Renal cortex interstitium (tissue), 11 donors: Measurements from ENCODE around the gene AQP6. TPM values are rescaled to one million over a fixed set of nuclear protein-coding genes. Genes with fewer than 3 reads are reported as not detected.
"Not testable (repeated sequence)": the region's sequence is repeated elsewhere in the genome, so short reads cannot be mapped to it uniquely, and the experiment has no call there.

Experiments used
- DNase-seq, 11 donors: peaks; one replicate each; pipeline ENCODE4 v3.0.0-alpha.2; 2013; ENCODE audit warnings: low read depth in 9 of 11, low spot score in 4 of 11; ENCODE audit errors: extremely low read depth in 1 of 11
- polyA plus RNA-seq, 3 donors: library from polyadenylated mRNA; unstranded; fragments of 120-200 nt; gene quantifications; one replicate each; pipeline ENCODE4 v1.2.1, GENCODE V29; 2013; ENCODE audit not compliant: insufficient read length in 3 of 3

Gene AQP6
- polyA plus RNA-seq, 3 donors: 16.1 to 27.6 (median 23.1) TPM

GRCh38 chr12:49979791-49980190 lies 7.0 kb downstream of the AQP6 start:
- DNase-seq: no peak

GRCh38 chr12:49980501-49981349 lies 8.0 kb downstream of the AQP6 start:
- DNase-seq: no peak

DNA sequence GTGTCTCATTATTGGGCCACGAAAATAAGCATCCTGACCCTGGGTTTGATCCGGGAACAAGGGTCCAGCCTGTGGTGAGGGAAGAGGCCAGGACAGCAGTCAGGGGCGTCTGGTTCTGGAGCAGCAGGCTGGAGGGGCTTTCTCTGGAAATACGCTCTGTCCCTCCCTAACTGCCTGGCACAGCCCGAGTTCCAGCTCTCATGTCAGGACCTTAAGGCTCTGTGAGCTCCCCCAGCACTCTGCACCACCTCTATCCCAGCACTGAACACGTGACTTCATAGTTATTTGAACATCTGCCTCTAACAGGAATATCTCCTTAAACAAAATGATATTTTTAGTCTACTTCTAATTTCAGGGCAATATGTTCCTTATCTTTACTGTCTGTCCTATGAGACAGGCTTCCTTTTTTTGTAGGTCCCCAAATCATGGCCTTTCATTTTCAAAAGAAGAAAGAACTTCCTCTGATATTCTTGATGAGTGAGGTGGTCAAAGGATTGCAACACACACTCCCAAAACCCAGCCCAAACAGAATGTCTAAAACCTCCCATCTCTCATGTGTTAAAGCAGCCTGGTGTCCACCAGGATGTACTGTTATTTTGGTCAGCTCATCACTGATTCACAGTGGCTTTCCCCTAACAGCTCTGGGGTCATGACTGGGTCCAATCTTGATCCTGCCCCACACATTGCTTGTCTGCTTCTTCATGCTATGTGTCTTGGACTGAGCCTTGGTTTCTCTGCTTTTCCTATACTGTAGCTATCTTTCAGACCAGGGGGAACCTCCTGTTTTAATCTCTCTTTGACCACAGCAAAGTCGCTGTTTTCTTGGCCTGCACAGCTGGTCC lies 9.7 kb downstream of the AQP6 start:
- no peak for DNase-seq

DNA sequence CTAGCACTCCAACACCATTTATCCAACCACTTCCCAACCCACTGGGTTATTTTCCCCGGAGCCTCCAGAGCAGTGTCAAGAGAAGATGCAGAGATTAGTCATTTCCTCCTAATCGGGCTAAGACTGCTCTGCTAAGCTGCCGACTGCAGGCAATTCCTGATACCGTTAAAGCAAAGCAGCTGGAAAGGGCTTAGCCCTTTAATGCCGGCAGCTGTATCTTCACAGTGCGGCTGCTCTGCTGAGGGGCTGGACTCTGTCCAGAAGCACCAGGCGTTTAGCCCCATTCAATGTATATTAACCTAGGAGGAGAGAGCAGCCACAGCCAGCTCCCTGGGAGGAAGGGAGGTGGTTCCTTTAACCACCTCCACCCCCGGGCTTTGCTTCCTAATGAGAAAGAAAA lies 11.1 kb downstream of the AQP6 start:
- DNase-seq: peak in 7 of 11 donors; percentile 57 to 78 (median 71)

DNA sequence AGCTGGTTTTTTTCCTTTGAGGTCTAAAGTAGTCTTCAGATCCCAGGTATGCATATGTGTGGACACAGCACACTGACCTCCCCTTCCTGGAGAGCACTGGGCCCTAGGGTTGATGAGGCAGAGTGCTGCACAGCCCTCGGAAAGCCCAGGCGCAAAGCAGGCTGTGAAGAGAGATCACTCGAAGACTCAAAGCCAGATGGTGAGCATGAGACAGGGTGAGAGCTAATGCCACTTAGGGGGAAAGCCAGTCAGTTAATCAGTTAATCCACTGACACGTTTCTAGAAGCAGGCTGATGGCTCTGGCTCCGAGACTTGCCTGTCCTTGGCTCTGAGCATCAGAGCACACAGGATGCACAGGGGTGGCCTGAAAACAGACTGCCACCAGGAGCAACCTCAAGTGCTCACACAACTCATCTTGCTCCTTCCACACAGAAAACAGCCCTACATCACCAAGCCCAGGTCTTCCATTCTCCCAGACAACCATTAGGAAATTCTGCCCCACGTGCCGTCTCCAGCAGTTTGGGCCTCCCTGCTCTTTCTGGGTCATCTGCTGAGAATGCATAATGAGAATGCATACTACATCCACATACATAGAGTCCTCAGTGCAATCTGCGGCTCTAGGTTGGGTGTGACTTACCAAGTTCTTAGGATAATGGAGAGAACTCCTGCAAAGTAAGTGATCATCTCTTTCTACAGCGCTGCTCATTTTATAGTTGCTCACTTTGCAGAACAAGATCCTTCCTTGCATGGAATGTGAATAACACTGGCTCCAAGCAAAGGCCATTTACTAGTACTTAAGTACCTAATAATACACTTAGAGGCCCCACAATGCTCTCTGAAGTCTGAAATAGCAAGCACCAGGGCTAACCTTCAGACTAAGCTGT lies 12.0 kb downstream of the AQP6 start:
- no peak for DNase-seq

GRCh38 chr12:49985981-49986380 lies 13.2 kb downstream of the AQP6 start:
- DNase-seq: no peak

GRCh38 chr12:49986476-49986875 lies 13.7 kb downstream of the AQP6 start:
- DNase-seq: not testable (repeated sequence)

DNA sequence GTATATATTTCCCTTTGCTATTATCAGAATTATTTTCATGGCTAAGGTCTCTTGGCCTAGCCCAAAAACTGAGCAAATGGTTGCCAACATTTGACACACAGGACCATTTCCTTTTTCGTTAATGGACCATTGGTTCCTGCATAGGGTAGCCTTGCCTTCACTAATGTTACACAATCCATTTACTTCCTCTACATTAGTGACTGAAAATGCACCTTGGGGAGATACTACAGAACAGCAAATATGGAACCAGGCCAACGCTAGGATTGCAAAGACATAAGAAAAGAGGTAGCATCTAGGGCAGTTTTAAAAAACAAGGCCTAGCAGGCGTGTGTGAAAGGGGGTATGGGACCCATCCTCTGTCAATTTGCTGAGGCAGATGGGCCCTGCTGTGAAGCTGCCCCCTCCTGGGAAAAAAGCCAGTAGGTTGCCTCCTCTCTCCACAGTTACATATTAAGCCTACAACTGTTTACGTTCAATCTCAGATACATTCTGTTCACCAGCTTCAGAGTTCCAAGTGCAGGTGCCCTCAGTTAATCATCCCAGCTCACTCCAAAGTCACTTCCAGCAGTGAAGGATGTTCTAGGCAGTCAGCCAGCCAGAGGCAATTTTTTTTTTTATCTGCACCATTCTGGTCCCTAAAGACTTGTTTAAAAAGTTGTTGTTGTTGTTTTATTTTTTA lies 15.0 kb downstream of the AQP6 start:
- no peak for DNase-seq

DNA sequence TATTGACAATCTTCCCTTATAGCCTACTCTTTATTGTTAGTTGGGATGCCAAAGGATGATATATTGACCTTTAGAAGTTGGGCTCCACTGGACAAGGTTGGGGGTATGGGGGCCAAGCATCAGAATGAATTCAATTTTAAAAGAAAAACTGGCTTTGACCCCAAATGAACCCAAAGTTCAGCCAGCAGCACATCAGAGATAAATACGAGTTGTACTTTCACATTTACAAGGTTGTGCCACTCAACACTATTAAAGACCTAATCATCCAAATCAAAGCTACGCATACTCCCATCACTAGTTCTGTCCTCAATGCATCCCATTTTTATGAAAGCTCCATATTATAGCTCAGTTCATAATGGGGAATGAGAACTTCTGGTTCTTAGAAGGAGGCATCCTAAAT lies 16.7 kb downstream of the AQP6 start:
- DNase-seq: not testable (repeated sequence)

DNA sequence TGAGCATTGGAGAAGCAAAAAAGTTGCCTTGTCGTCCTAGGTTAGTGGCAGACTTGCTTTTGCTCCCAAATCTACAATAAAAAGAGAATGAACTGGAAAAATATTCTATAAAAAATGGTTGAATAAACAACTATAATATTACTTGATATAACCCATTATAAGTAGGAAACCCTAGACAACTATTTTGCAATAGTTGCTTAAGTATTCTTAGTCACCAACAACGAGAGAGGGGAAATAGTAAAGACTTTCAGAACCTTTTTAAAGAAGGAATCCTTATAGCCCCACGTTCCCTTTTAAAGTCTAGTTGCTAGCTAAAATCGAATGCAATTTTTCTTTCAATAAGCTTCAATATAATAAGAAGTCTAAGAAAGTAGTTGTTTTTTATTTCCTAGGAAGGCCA lies 17.5 kb downstream of the AQP6 start:
- no peak for DNase-seq

GRCh38 chr12:49998453-49998852 lies 25.7 kb downstream of the AQP6 start:
- no peak for DNase-seq

DNA sequence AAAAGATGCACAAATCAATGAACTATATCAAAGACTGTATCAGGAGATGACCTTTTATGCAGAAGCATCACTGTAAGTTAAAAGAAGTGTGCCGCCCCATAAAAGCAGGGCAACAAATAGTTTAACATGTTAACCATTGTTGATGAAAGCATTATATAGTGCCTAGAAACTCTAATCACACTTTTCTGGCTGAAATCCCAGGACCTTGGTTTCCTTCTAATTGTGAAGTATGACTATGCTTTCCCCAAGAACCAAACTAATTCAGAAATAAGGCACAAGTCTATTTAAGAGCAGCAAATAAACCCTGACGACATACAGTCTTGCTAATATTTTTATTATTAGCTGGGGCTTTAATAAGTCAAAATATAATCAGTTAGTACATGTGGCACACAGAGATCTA lies 30.8 kb downstream of the AQP6 start:
- no peak for DNase-seq

DNA sequence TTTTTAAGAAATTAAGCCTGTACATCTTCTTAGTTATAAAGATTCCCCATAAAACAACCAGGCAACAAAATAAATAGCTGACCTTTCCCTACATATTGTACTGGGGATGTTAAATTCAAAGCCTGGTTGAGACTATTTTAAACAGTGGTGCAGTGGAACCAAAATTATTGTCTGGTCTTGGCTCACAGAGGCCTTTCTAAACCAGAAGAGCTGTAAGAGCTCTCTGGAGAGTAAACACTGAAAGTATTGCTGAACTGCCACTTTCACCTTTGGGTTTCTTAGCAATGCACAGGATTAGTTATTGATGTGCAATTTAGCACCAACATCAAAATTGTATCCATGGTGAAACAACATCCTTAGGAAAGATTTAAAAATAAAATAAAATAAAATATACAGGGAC lies 31.9 kb downstream of the AQP6 start:
- no peak for DNase-seq

DNA sequence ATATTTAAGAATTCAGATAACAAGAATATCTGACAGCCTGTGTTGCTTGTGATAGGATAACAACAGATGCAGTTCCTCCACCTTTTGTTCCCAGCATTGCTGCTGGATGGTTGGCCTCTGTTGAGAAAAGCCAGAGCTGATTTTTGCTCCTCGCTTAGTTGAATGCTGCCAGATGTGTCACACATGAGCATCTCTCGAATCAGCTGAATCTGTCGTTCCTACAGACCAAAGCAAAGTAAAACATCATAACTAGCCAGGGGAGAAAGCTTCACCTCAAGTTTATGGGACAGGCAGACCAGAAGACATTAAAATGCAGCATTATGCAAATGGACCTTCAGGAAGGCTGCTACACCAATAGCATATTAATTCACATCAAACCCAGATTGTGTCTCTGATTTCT lies 32.4 kb downstream of the AQP6 start:
- DNase-seq: no peak

GRCh38 chr12:50006280-50006679 lies 33.5 kb downstream of the AQP6 start:
- no peak for DNase-seq

GRCh38 chr12:50006754-50007442 lies 34.2 kb downstream of the AQP6 start:
- DNase-seq: no peak

GRCh38 chr12:50013361-50014147 lies 40.8 kb downstream of the AQP6 start:
- DNase-seq: no peak
